Epithelial cell of proximal tubule (primary cell): Measurements from ENCODE around the gene KAZALD1. TPM values are rescaled to one million over a fixed set of nuclear protein-coding genes. Genes with fewer than 3 reads are reported as not detected.

Experiments used
- DNase-seq: peaks from one replicate; pipeline ENCODE4 v3.0.0-alpha.2; 2011; ENCODE audit warnings: low read depth
- H3K4me3 ChIP-seq: 2 replicates; pipeline ENCODE4 v1.5.1; 2011; ENCODE audit warnings: low read depth, mild to moderate bottlenecking, low read length
- CTCF ChIP-seq: conservative IDR thresholded peaks from 2 replicates; pipeline ENCODE4 v1.5.1; 2012; ENCODE audit warnings: low read depth, mild to moderate bottlenecking, low read length
- total RNA-seq: library from RNA; depleted of rRNA; stranded (reverse); fragments of >200 nt; gene quantifications from 2 replicates; pipeline ENCODE4 v1.2.3, GENCODE V29; 2015

KAZALD1 gene
- total RNA-seq, 1 donor from 2014 or later, result 2.9 TPM

- no peak overlapping the region for H3K4me3 ChIP-seq
- no peak for TF ChIP-seq CTCF
- DNase-seq, result no peak
Observed at GRCh38 chr10:101064415-101065030, 2.7 kb downstream of the KAZALD1 start.

GRCh38 chr10:101065481-101066145 is 3.8 kb downstream of the KAZALD1 start:
- no peak for TF ChIP-seq CTCF
- no peak for DNase-seq
- peak overlapping the region; percentile 71 for H3K4me3 ChIP-seq

- DNase-seq, result no peak
- peak; percentile 60 for TF ChIP-seq CTCF
- peak overlapping the region; percentile 71 for H3K4me3 ChIP-seq
Observed at GRCh38 chr10:101066146-101066895, 4.5 kb downstream of the KAZALD1 start.

- H3K4me3 ChIP-seq, result peak overlapping the region; percentile 71
- TF ChIP-seq CTCF, result no peak
- DNase-seq, result no peak
Observed at GRCh38 chr10:101066896-101067355, 5.1 kb downstream of the KAZALD1 start.

GRCh38 chr10:101067356-101068083 is 5.7 kb downstream of the KAZALD1 start:
- peak; percentile 92 for TF ChIP-seq CTCF
- no peak for DNase-seq
- peak overlapping the region; percentile 71 for H3K4me3 ChIP-seq

- TF ChIP-seq CTCF, result no peak
- DNase-seq, result no peak
- no peak overlapping the region for H3K4me3 ChIP-seq
Observed at GRCh38 chr10:101069441-101069840, 7.7 kb downstream of the KAZALD1 start.
